Bronchial epithelial cell (primary cell): ENCODE measurements around the gene ROR2. TPM values are rescaled to one million over a fixed set of nuclear protein-coding genes. Genes with fewer than 3 reads are reported as not detected.

Experiments
- DNase-seq: peaks from one replicate; pipeline ENCODE4 v3.0.0-alpha.2; 2010; ENCODE audit warnings: low read depth
- FAIRE-seq: peaks from 2 replicates; lab custom pipeline; 2011; peaks lifted over from hg19 to GRCh38; lab: Jason Lieb, UNC
- H3K27me3 ChIP-seq: 2 replicates; pipeline ENCODE4 v1.5.1; 2011; ENCODE audit warnings: low read length; ENCODE audit not compliant: control insufficient read depth, insufficient read depth
- H3K36me3 ChIP-seq: 2 replicates; pipeline ENCODE4 v1.5.1; 2011; ENCODE audit warnings: low read length; ENCODE audit not compliant: control insufficient read depth, insufficient read depth
- H3K4me3 ChIP-seq: 2 replicates; pipeline ENCODE4 v1.5.1; 2011; ENCODE audit warnings: mild to moderate bottlenecking, low read depth, low read length, control low read depth
- CTCF ChIP-seq: IDR thresholded peaks from 2 replicates; pipeline ENCODE4 v1.5.1; 2011; ENCODE audit warnings: mild to moderate bottlenecking, moderate library complexity, low read length, control low read depth, inconsistent platforms; ENCODE audit not compliant: insufficient read depth, severe bottlenecking
- total RNA-seq: library from RNA; depleted of rRNA; stranded (reverse); fragments of >200 nt; gene quantifications from 2 replicates; pipeline ENCODE4 v1.2.1, GENCODE V29; 2014

Gene ROR2
- total RNA-seq, 1 donor from 2014 or later, result 0.26 TPM

GRCh38 chr9:91820126-91820750 lies 129.8 kb downstream of the ROR2 start:
- FAIRE-seq, result no peak
- no peak for TF ChIP-seq CTCF
- Histone ChIP-seq H3K4me3 (no peak overlapping the region), H3K27me3 (peaks cover 2% of the 10 kb centered on the region), H3K36me3 (no peaks in the 10 kb centered on the region)
- no peak for DNase-seq

- no peak for TF ChIP-seq CTCF
- FAIRE-seq, result no peak
- no peak for DNase-seq
- Histone ChIP-seq H3K36me3 (no peaks in the 10 kb centered on the region), H3K27me3 (peaks cover 2% of the 10 kb centered on the region), H3K4me3 (no peak overlapping the region)
Observed at GRCh38 chr9:91818647-91819403, 131.2 kb downstream of the ROR2 start.

- Histone ChIP-seq H3K36me3 (no peaks in the 10 kb centered on the region), H3K27me3 (peaks cover 2% of the 10 kb centered on the region), H3K4me3 (no peak overlapping the region)
- TF ChIP-seq CTCF, result no peak
- DNase-seq (no peak), FAIRE-seq (no peak)
Observed at GRCh38 chr9:91818225-91818585, 131.8 kb downstream of the ROR2 start.

- TF ChIP-seq CTCF, result no peak
- Histone ChIP-seq H3K27me3 (peaks cover 2% of the 10 kb centered on the region), H3K4me3 (no peak overlapping the region), H3K36me3 (no peaks in the 10 kb centered on the region)
- peak; percentile 39 for DNase-seq
- no peak for FAIRE-seq
Observed at GRCh38 chr9:91817493-91818224, 132.4 kb downstream of the ROR2 start.

GRCh38 chr9:91817106-91817492 lies 132.9 kb downstream of the ROR2 start:
- DNase-seq (no peak), FAIRE-seq (no peak)
- Histone ChIP-seq H3K4me3 (no peak overlapping the region), H3K36me3 (no peaks in the 10 kb centered on the region), H3K27me3 (peaks cover 2% of the 10 kb centered on the region)
- TF ChIP-seq CTCF, result no peak
